HCT116 (cell line): ENCODE measurements around the gene FAM13C.

Experiments
- CTCF ChIP-seq, 3 experiments: fragments of 200-600 bp in 1 of 3; sonication (generic) in 1 of 3; IDR thresholded peaks in 2 of 3; conservative IDR thresholded peaks in 1 of 3; 2 replicates each; pipeline ENCODE4 v1.5.1; 2012 to 2017; ENCODE audit warnings: low read depth in 2 of 3, low read length in 2 of 3, antibody characterized with exemption in 1 of 3, borderline replicate concordance in 1 of 3, control low read depth in 1 of 3, mild to moderate bottlenecking in 1 of 3, mixed read lengths in 1 of 3, mixed run types in 1 of 3, moderate library complexity in 1 of 3; ENCODE audit not compliant: insufficient read depth in 1 of 3
- POLR2A ChIP-seq: IDR thresholded peaks from 2 replicates; pipeline ENCODE4 v1.7.0; 2011; ENCODE audit warnings: borderline replicate concordance; ENCODE audit not compliant: insufficient read depth, insufficient read length; ENCODE audit errors: extremely low read depth
- POLR2AphosphoS5 ChIP-seq: IDR thresholded peaks from 2 replicates; pipeline ENCODE4 v1.6.1; 2011; ENCODE audit warnings: mild to moderate bottlenecking, low read depth, low read length, moderate library complexity
- SP1 ChIP-seq: IDR thresholded peaks from 2 replicates; pipeline ENCODE4 v1.6.1; 2012; ENCODE audit warnings: low read depth
- TCF7L2 ChIP-seq: IDR thresholded peaks from 2 replicates; pipeline ENCODE4 v1.7.0; 2011; ENCODE audit warnings: borderline replicate concordance, inconsistent platforms; ENCODE audit not compliant: insufficient read depth, insufficient read length; ENCODE audit errors: extremely low read depth
- ZBTB33 ChIP-seq: IDR thresholded peaks from 2 replicates; pipeline ENCODE4 v1.6.1; 2011; ENCODE audit warnings: mild to moderate bottlenecking, low read length, moderate library complexity; ENCODE audit not compliant: insufficient replicate concordance; ENCODE audit errors: extremely low read depth

- TF ChIP-seq CTCF (IDR thresholded peaks at IDR 0.05 in 2 of 3, conservative IDR thresholded peaks at IDR 0.05 in 1 of 3; ENCODE audit: borderline replicate concordance in 1 of 3, insufficient read depth in 1 of 3, low read depth in 2 of 3, low read length in 2 of 3) (no peak), POLR2A (no peak), POLR2AphosphoS5 (no peak), ZBTB33 (no peak), TCF7L2 (no peak), SP1 (no peak)
Measured at GRCh38 chr10:59279991-59280505, 82.3 kb downstream of the FAM13C start.
